Measurements from ENCODE around the gene ICAM3. TPM values are rescaled to one million over a fixed set of nuclear protein-coding genes. Genes with fewer than 3 reads are reported as not detected.
A peak's percentile ranks its signal among the peaks of the same experiment; 100 is the strongest.

The ICAM3 gene
- total and polyA plus RNA-seq, 4 donors: 8.1 to 56.1 (median 18.8) TPM

DNA sequence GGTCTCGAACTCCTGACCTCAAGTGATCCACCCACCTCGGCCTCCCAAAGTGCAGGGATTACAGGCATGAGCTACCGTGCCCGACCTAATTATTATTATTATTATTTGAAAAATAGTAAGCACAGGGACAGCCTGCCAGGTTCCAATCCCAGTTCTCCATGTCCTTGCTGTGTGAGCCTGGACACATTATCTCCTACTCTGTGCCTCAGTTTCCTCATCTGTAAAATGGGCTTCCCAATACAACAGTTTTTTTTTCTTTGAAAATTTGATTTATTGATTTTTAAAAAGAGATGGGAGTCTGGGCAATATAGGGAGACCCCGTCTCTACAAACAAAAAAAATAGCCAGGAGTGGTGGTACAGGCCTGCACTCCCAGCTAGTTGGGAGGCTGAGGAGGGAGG, 33.1 kb downstream of the ICAM3 start:
- Histone ChIP-seq H3K27ac (ENCODE audit: low read depth in 1 of 2, low read length in 1 of 2) (no peak overlapping the region), H3K36me3 (ENCODE audit: control insufficient read depth in 4 of 4, insufficient read depth in 4 of 4, low read length in 4 of 4) (peaks cover 0 to 17% (median 4%) of the 10 kb centered on the region in 4 donors), H3K9ac (ENCODE audit: insufficient read depth in 1 of 2, low read length in 2 of 2) (no peak overlapping the region), H3K4me1 (ENCODE audit: control insufficient read depth in 5 of 5, insufficient read depth in 5 of 5, low read length in 5 of 5) (no peaks in the 10 kb centered on the region), H3K27me3 (ENCODE audit: control insufficient read depth in 3 of 3, insufficient read depth in 3 of 3, low read length in 2 of 3) (no peaks in the 10 kb centered on the region), H3K9me3 (ENCODE audit: control insufficient read depth in 4 of 4, insufficient read depth in 3 of 4, low read length in 3 of 4) (no peaks in the 10 kb centered on the region), H3K4me3 (no peak overlapping the region)
- DNase-seq: no peak
- no peak for ATAC-seq (ENCODE audit: insufficient read depth, low FRiP score)
- TF ChIP-seq, protein P1, sequence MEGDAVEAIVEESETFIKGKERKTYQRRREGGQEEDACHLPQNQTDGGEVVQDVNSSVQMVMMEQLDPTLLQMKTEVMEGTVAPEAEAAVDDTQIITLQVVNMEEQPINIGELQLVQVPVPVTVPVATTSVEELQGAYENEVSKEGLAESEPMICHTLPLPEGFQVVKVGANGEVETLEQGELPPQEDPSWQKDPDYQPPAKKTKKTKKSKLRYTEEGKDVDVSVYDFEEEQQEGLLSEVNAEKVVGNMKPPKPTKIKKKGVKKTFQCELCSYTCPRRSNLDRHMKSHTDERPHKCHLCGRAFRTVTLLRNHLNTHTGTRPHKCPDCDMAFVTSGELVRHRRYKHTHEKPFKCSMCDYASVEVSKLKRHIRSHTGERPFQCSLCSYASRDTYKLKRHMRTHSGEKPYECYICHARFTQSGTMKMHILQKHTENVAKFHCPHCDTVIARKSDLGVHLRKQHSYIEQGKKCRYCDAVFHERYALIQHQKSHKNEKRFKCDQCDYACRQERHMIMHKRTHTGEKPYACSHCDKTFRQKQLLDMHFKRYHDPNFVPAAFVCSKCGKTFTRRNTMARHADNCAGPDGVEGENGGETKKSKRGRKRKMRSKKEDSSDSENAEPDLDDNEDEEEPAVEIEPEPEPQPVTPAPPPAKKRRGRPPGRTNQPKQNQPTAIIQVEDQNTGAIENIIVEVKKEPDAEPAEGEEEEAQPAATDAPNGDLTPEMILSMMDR (IDR thresholded peaks at IDR 0.05; ENCODE audit: control extremely low read depth, extremely low read depth): no peak
- WGBS, 2 donors: 88 to 92% methylated on average over 5 of the region's 5 CpGs

- Histone ChIP-seq H3K4me3 (no peak overlapping the region), H3K27me3 (ENCODE audit: control insufficient read depth in 3 of 3, insufficient read depth in 3 of 3, low read length in 2 of 3) (no peaks in the 10 kb centered on the region), H3K4me1 (ENCODE audit: control insufficient read depth in 5 of 5, insufficient read depth in 5 of 5, low read length in 5 of 5) (no peaks in the 10 kb centered on the region), H3K27ac (ENCODE audit: low read depth in 1 of 2, low read length in 1 of 2) (peak overlapping the region in 1 of 2 donors; percentile 41), H3K36me3 (ENCODE audit: control insufficient read depth in 4 of 4, insufficient read depth in 4 of 4, low read length in 4 of 4) (peaks cover 0 to 11% (median 4%) of the 10 kb centered on the region in 4 donors), H3K9ac (ENCODE audit: insufficient read depth in 1 of 2, low read length in 2 of 2) (no peak overlapping the region), H3K9me3 (ENCODE audit: control insufficient read depth in 4 of 4, insufficient read depth in 3 of 4, low read length in 3 of 4) (no peaks in the 10 kb centered on the region)
- 47 to 67% methylated on average over 17 of the region's 17 CpGs for WGBS, 2 donors
- DNase-seq (no peak), ATAC-seq (ENCODE audit: insufficient read depth, low FRiP score) (peak; percentile 57)
- TF ChIP-seq, protein P1 (IDR thresholded peaks at IDR 0.05; ENCODE audit: control extremely low read depth, extremely low read depth): no peak
Measured at GRCh38 chr19:10305139-10305806, 34.2 kb downstream of the ICAM3 start.

- H3K4me3 ChIP-seq: no peak overlapping the region
Measured at GRCh38 chr19:10299545-10300458, 39.6 kb downstream of the ICAM3 start.

More at GRCh38 chr19:10299545-10300458, 39.6 kb downstream of the ICAM3 start:
- Histone ChIP-seq H3K4me1 (ENCODE audit: control insufficient read depth in 5 of 5, insufficient read depth in 5 of 5, low read length in 5 of 5) (peaks cover 0 to 12% (median 0%) of the 10 kb centered on the region in 5 donors), H3K36me3 (ENCODE audit: control insufficient read depth in 4 of 4, insufficient read depth in 4 of 4, low read length in 4 of 4) (peaks cover 0 to 2% (median under 1%) of the 10 kb centered on the region in 4 donors), H3K27me3 (ENCODE audit: control insufficient read depth in 3 of 3, insufficient read depth in 3 of 3, low read length in 2 of 3) (peaks cover 0 to 17% (median 6%) of the 10 kb centered on the region in 3 donors), H3K9ac (ENCODE audit: insufficient read depth in 1 of 2, low read length in 2 of 2) (no peak overlapping the region), H3K9me3 (ENCODE audit: control insufficient read depth in 4 of 4, insufficient read depth in 3 of 4, low read length in 3 of 4) (no peaks in the 10 kb centered on the region), H3K27ac (ENCODE audit: low read depth in 1 of 2, low read length in 1 of 2) (no peak overlapping the region)
- ATAC-seq (ENCODE audit: insufficient read depth, low FRiP score) (no peak), DNase-seq (peak in 1 of 3 donors; percentile 6)
- WGBS, 2 donors: 33 to 43% methylated on average over 14 of the region's 14 CpGs
- TF ChIP-seq, protein P1 (IDR thresholded peaks at IDR 0.05; ENCODE audit: control extremely low read depth, extremely low read depth): no peak

Data from lung (tissue), 12 donors.